HG03025 (cell line): Measurements from ENCODE around the gene PRKCSH.
"Not testable (repeated sequence)": the region's sequence is repeated elsewhere in the genome, so short reads cannot be mapped to it uniquely, and the experiment has no call there.

Experiments used
- ATAC-seq: cut with Tn5 transposase; IDR thresholded peaks from one replicate; pipeline ENCODE4 v1.9.1; 2021; ENCODE audit warnings: mild to moderate bottlenecking, moderate library complexity; ENCODE audit not compliant: unreplicated experiment, low FRiP score

The PRKCSH gene

GRCh38 chr19:11418549-11419506 lies 16.6 kb upstream of the PRKCSH start, which contains the start of gene RGL3:
TSS of gene RGL3 (minus strand) at chr19:11419314. CDS start at chr19:11419278, 36 bp downstream.
- ATAC-seq = no peak

- ATAC-seq = no peak
Observed at GRCh38 chr19:11420429-11421370, 14.7 kb upstream of the PRKCSH start.

GRCh38 chr19:11421371-11422098 lies 13.9 kb upstream of the PRKCSH start:
- ATAC-seq = no peak

- no peak for ATAC-seq
Observed at GRCh38 chr19:11422163-11423065, 13.0 kb upstream of the PRKCSH start.

- ATAC-seq = no peak
Observed at GRCh38 chr19:11423164-11423790, 12.2 kb upstream of the PRKCSH start.

GRCh38 chr19:11423791-11424181 lies 11.6 kb upstream of the PRKCSH start:
- ATAC-seq = no peak

GRCh38 chr19:11425719-11426457 lies 9.5 kb upstream of the PRKCSH start:
- no peak for ATAC-seq

DNA sequence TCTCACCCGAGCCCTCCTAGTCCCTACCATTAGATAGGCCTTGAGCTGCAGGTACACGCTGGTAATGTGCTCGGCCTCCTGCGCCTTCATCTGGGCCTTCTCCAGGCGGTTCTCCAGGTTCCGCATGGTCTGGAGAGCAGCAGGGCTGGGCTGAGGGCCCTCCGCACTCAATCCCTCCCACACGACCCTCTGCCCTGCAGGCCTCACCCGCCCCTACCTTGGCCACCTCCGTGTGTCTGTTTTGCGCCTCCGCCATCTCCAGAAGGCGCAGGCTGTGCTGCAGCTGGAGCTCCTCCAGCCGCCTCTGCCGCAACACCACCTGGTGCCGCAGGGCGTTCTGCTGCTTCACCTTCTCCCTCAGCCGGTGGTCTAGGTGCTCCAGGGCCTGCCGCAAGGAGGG lies 8.8 kb upstream of the PRKCSH start:
- no peak for ATAC-seq

- ATAC-seq = not testable (repeated sequence)
Observed at GRCh38 chr19:11433526-11433925, 1.9 kb upstream of the PRKCSH start.

DNA sequence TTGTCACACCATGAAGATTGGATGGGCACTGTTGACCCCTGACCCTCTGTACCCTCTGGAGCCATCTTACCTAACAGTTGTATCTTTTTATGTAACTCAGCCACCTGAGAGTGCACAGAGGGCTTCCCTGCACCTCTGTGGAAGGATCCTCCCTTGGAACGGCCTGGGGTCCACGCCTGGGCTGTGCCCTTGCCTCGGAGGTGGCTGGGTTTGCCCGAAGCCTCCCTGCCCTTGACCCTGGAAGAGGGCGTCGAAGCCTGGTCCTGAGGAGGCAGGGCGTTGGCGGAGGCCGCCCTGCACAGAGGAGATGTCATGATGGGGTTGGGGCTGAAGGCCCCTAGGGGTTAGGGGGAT lies 755 bp upstream of the PRKCSH start:
- no peak for ATAC-seq

- ATAC-seq = no peak
Observed at GRCh38 chr19:11435833-11436313, 438 bp downstream of the PRKCSH start.

- ATAC-seq = no peak
Observed at GRCh38 chr19:11437955-11438354, 2.5 kb downstream of the PRKCSH start.

DNA sequence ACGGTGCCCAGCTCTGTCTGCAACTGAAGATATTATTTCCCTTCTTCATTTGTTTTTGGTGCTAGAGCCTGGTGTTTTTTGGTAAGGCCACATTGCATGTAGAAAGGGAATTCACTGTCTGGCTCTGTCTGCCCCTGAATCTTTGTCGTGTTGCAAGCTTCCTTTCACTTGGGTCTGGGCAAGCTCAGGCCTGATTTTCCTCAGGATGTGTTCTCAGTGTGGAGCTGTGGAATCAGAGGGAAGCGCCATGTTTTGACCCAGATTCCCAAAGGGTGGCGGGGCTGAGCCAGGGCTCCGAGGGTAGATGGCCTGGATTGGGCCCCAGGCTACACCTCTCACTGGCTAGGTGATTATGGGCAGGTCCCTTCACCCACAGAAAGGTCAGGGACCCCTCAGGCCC lies 8.6 kb downstream of the PRKCSH start:
- ATAC-seq = no peak

DNA sequence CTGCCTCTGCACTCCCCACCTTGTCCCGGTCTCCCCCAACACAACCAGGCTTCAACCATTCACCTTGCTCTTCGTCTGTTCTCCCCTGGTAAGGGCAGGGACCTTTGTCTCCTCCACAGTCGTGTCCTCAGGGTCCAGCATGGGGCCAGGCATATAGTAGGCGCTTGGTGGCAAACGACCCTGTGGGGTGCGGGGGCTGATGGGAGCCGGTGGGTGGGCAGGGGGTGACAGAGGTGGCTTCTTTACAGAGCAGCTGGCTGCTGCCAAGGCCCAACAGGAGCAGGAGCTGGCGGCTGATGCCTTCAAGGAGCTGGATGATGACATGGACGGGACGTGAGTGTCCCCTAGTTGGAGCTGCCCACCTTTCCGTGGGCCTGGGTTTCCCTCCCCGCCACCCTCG lies 9.7 kb downstream of the PRKCSH start:
- ATAC-seq = no peak

DNA sequence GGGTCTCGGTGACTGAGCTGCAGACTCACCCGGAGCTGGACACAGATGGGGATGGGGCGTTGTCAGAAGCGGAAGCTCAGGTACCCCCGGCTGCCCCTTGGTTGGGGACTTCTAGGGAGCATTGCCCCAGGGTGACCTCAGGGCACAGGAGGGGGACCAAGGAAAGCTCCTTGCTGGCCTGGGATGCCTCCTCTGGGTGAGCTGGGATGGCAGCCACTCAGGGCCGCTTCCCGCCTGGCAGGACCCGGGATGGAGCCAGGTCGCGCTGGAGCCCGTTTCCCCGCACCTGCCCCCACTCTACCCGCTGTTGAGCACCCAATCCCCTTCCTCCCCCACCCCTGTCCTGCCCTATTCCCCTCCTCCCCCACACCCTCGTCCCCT lies 10.8 kb downstream of the PRKCSH start:
- no peak for ATAC-seq

GRCh38 chr19:11446652-11447301 lies 11.3 kb downstream of the PRKCSH start:
- ATAC-seq = no peak

DNA sequence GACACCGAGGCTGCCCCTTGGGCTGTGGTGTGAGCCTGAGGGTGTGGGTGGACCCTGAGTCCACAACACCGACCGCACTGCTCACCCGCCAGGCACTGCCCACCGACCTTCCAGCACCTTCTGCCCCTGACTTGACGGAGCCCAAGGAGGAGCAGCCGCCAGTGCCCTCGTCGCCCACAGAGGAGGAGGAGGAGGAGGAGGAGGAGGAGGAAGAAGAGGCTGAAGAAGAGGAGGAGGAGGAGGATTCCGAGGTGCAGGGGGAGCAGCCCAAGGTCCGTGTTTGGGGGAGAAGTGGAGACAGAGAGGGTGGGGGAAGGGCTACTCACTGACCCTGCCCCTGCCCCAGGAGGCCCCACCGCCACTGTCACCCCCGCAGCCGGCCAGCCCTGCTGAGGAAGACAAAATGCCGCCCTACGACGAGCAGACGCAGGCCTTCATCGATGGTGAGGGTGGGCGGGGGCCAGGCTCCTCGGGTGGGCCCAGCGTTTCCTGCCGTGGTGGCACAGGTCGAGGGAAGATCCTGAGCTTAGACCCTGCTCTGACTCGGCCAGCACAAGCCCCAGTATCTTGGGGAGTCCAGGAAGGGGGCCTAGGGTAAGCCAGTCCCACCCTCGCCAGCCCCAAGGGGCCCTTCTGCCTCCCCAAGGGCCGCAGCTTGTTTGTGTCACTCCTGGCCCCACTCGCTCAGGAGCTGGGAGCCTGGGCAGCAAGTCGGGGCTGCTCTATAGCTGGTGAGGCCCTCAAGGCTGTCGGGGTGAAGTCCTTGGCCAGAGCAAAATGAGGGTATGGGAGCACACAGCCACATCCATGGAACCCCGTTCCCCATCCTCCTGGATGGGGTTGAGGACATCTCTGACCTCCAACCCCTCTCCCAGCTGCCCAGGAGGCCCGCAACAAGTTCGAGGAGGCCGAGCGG lies 12.2 kb downstream of the PRKCSH start:
- ATAC-seq = no peak
